Measurements from ENCODE around the gene MTTP. TPM values are rescaled to one million over a fixed set of nuclear protein-coding genes. Genes with fewer than 3 reads are reported as not detected.

The MTTP gene
- total and polyA plus RNA-seq, 12 donors: 0.16 to 0.98 (median 0.31) TPM; not detected in 1

DNA sequence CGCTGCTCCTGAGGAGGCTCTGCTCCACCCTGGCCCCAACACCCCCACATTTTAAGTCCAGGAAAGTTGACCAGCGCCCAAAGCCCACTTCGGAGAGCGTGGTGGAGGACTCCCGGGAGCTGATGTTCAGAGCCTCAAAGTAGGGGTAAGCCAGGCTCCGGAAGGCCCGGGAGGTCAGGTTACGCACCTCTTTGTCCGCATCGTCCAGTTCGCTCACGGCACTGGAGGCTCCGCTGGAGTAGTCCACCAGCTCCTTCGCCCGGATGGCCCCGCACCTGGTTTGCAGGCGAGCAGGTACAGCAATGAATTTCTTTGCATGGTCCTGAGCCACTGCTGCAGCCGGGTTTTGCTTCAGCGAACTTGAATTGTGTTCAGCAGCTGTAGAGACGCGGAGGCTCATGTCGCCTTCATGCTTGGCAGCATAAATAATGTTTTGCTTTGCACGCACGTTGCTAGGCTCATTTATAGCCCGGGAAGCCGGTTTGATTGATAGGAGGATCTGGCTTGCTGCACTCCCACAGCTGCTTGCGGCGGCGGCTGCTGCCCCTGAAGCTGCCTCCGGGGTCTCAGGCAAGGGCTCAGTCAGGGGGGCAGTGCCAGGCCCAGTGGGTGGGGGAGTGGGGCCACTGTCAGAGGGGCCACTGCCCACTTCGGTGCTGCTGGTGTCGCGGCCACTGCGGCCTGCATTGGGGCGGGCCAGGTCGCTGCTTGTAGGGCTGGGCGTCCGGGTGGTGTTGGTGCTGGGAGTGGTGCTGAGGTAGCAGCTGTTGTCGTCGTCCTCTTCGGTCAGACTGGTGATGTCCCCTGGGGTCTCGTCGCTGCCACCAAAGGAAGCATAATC, 78.2 kb downstream of the MTTP start:
- H3K9me3 ChIP-seq (replicated peaks in 1 of 3): no peaks in the 10 kb centered on the region
- no peak overlapping the region for H3K27ac ChIP-seq
- WGBS, 4 donors: 93 to 98% (median 96%) methylated on average over 9 to 43 of the region's 43 CpGs
- peaks cover 12 to 34% of the 10 kb centered on the region in 2 donors for H3K4me1 ChIP-seq (replicated peaks in 1 of 2)
- no peaks in the 10 kb centered on the region for H3K36me3 ChIP-seq (replicated peaks in 1 of 2)
- no peak for TF ChIP-seq POLR2A (IDR thresholded peaks at IDR 0.05)
- TF ChIP-seq CTCF (IDR thresholded peaks at IDR 0.05): no peak
- no peaks in the 10 kb centered on the region for H3K27me3 ChIP-seq
- intact Hi-C loops (cut with DNase I): no loop called here
- no peak overlapping the region for H3K4me3 ChIP-seq
- DNase-seq: no peak

- DNase-seq: no peak
- no peak overlapping the region for H3K4me3 ChIP-seq
- H3K4me1 ChIP-seq (replicated peaks in 1 of 2): peaks cover 2 to 30% of the 10 kb centered on the region in 2 donors
- no peak for TF ChIP-seq POLR2A (IDR thresholded peaks at IDR 0.05)
- no peak for TF ChIP-seq CTCF (IDR thresholded peaks at IDR 0.05)
- intact Hi-C loops (cut with DNase I): no loop called here
- WGBS, 4 donors: 89 to 96% (median 91%) methylated on average over 4 to 9 of the region's 9 CpGs
- no peaks in the 10 kb centered on the region for H3K27me3 ChIP-seq
- H3K36me3 ChIP-seq (replicated peaks in 1 of 2): no peaks in the 10 kb centered on the region
- H3K27ac ChIP-seq: no peak overlapping the region
- no peaks in the 10 kb centered on the region for H3K9me3 ChIP-seq (replicated peaks in 1 of 3)
Measured at GRCh38 chr4:99653916-99654315, 79.3 kb downstream of the MTTP start.

DNA sequence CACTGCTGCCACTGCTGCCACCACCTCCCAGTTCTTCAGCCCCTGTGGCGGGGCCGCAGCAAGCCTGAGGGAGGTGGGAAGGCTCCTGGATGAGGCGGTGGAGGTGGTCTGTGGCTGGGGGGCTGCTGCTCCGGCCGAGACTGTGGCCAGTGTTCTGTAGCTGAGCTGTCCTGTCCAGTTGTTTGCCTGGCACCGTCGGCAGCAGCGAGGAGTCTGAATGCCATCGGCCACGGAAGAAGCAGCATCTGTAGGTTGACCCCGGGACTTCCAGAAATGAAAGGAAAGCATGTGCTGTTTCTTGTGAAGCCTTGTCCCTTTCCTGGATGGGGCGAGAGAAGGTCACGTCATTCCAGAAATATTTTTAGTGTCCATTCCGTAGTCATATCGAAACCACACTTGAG, 79.7 kb downstream of the MTTP start:
- TF ChIP-seq POLR2A (IDR thresholded peaks at IDR 0.05) (no peak), CTCF (IDR thresholded peaks at IDR 0.05) (no peak)
- no peak for DNase-seq
- WGBS, 4 donors: 85 to 91% (median 86%) methylated on average over 13 to 15 of the region's 15 CpGs
- no peaks in the 10 kb centered on the region for H3K9me3 ChIP-seq (replicated peaks in 1 of 3)
- H3K4me3 ChIP-seq: no peak overlapping the region
- H3K27me3 ChIP-seq: no peaks in the 10 kb centered on the region
- no peaks in the 10 kb centered on the region for H3K36me3 ChIP-seq (replicated peaks in 1 of 2)
- H3K27ac ChIP-seq: no peak overlapping the region
- peaks cover 0 to 26% of the 10 kb centered on the region in 2 donors for H3K4me1 ChIP-seq (replicated peaks in 1 of 2)
- intact Hi-C loops (cut with DNase I): no loop called here

- intact Hi-C loops (cut with DNase I): no loop called here
- Histone ChIP-seq H3K27me3 (no peaks in the 10 kb centered on the region), H3K4me3 (no peak overlapping the region), H3K36me3 (replicated peaks in 1 of 2) (no peaks in the 10 kb centered on the region), H3K9me3 (replicated peaks in 1 of 3) (no peaks in the 10 kb centered on the region), H3K4me1 (replicated peaks in 1 of 2) (peaks cover 0 to 26% of the 10 kb centered on the region in 2 donors), H3K27ac (peak overlapping the region in 2 of 5 donors; percentile 10 to 12)
- DNase-seq: peak; percentile 52 to 90 (median 73)
- TF ChIP-seq CTCF (IDR thresholded peaks at IDR 0.05): no peak
- 51 to 68% (median 60%) methylated on average over 9 of the region's 9 CpGs for WGBS, 4 donors
Measured at GRCh38 chr4:99655308-99656081, 80.9 kb downstream of the MTTP start.

All from adrenal gland (tissue), 12 donors.